ENCODE measurements around the gene TBCEL.
A peak's percentile ranks its signal among the peaks of the same experiment; 100 is the strongest.

TBCEL gene, protein sequence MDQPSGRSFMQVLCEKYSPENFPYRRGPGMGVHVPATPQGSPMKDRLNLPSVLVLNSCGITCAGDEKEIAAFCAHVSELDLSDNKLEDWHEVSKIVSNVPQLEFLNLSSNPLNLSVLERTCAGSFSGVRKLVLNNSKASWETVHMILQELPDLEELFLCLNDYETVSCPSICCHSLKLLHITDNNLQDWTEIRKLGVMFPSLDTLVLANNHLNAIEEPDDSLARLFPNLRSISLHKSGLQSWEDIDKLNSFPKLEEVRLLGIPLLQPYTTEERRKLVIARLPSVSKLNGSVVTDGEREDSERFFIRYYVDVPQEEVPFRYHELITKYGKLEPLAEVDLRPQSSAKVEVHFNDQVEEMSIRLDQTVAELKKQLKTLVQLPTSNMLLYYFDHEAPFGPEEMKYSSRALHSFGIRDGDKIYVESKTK

DNA sequence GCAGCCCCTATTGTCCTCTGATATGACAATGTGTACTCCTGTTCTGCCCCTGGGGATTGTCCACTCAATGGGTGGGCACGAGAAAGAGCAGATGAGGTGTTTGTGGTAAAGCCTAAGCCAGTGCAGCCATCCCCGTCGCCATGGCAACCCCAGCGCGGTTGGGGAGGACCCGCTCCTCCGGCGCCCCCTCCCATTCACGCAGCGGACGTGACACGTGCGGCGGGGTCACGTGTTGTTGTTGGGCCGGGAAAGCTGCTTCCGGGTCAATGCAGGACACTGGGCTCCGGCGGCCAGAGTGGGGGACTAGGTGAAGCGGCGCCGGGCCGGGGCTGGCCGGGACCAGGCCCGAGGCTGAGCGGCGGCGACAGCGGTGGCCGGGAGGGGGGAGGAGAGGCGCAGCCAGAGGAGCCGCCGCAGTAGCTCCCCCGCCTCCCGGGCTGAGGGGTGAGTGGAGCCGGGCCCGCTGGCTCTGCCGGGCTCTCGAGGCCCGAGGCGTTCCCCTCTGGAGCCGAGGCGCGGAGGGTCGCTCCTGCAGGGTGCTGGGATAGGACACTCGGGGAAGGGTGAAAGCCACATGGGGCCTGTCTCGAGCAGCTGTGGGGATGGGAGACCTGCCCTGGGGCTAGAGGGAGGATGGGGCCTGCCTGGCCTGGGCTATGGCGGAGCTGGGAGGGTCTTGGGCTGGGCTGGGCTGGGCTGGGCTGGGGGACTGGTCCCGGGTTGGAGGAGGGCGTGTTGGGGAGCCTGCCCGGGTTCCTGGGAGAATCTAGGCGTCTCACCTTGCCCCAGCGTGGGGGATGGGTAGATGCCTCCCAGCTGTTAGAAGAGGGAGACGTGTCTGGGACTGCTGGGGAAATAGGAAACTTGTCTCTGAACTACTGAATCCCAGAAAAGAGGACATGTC, at the start of gene TBCEL:
TBCEL (plus strand) TSS at position 255 of the 904 bp plus-strand sequence. CDS start 21,589 bp downstream, outside the sequence.
- peak within 1 kb of the TSS; percentile 11 for H3K27ac ChIP-seq
- no peak for DNase-seq (ENCODE audit: low read depth, low spot score)

DNA sequence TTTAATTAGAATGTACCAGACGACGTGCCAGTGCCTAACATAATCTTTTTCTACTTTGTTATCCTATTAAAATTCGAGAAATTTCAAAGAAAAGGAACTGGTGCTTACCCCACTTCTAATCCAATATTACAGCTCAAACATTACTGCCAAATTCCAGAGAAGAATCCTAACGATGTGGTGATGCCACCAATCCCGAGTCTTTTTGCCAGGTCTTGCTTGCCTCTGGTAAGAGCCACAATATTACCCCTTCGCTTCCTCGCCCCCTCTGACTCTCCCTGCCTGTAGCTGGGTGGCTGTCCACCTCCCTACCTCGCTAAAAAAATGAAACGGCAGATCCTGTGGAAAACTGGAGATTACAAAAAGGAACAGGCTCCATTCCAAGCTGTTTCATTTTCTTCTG, 49.4 kb upstream of the TBCEL start:
- no peak overlapping the region for H3K27ac ChIP-seq
- DNase-seq (ENCODE audit: low read depth, low spot score): no peak

DNA sequence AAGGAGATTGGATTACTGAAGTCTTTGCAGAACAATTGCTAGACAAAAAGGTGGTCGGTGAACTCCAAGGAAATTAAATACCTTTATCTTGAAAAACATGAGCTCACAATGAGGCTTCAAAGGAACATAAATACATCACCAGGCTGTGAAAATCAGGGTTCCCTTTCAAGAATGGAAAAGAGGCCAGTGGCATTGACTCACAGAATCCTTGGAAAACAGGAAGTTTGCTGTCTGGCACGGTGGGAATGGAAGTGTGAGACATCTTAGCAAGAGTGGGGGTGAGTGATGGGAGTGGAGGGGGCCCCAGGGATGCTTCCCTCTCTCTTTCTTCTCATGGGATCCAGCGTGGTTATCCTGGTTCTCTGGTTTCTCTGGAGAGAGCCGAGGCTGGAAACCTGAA, 48.9 kb upstream of the TBCEL start:
- no peak overlapping the region for H3K27ac ChIP-seq
- no peak for DNase-seq (ENCODE audit: low read depth, low spot score)

DNA sequence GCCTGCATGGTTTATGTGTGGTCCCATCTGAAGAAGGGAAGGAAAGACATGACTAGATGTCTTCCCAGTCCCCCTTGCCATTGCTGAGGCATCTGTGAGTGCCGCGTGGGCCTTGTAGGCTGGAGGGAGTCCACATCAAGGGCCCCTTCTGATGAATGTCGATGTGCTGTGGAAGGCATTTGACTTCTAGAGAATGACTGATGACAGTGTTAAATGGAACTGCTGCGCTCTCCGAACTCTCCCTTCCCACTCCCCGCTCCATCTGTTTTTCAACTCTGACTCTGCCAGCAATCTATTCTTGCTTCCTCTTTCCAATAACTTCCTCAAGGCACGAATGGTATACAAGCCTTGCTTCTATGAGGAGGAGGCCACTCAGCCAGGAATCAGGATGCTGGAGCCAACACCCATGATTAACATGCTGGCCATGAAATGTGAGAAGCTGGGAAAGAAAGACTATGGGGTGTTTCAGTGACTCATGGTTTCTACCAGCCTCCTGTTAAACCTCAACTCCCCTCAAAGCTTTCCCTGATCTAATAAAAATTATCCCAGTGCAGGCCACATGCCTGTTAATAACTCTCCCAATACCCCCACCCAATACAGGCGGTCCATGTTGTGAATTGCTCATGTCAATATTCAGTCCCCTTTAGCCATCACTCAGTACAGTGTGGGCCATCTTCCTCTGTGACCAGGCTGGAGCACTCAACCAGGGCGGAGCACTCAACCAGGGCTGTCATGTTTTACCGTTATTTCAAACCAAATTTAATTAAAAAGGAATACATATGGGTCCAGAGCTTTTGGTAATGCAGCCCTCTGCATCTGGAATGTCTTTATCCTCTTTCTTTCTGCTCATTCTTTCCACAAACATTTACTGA, 46.4 kb upstream of the TBCEL start:
- no peak overlapping the region for H3K27ac ChIP-seq
- peak; percentile 26 for DNase-seq (ENCODE audit: low read depth, low spot score)

DNA sequence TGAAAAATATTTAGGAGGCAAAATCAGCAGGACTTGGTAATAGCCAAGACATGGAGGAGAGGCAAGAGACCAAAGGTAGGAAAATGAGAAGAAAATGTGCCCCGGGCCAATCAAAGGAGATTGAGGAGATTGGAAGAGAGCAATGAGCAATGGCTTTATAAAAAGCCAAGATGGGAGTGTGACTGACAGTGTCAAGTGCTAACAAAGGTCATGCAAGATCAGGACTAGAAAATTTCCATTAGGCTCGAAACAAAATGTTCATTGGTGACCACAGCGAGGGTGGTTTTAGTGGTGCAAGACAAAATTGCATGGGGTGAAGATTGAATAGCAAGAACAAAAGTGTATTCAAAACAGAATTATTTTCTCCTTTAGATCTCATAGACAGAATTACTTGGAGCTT, 45.2 kb upstream of the TBCEL start:
- no peak overlapping the region for H3K27ac ChIP-seq
- no peak for DNase-seq (ENCODE audit: low read depth, low spot score)

DNA sequence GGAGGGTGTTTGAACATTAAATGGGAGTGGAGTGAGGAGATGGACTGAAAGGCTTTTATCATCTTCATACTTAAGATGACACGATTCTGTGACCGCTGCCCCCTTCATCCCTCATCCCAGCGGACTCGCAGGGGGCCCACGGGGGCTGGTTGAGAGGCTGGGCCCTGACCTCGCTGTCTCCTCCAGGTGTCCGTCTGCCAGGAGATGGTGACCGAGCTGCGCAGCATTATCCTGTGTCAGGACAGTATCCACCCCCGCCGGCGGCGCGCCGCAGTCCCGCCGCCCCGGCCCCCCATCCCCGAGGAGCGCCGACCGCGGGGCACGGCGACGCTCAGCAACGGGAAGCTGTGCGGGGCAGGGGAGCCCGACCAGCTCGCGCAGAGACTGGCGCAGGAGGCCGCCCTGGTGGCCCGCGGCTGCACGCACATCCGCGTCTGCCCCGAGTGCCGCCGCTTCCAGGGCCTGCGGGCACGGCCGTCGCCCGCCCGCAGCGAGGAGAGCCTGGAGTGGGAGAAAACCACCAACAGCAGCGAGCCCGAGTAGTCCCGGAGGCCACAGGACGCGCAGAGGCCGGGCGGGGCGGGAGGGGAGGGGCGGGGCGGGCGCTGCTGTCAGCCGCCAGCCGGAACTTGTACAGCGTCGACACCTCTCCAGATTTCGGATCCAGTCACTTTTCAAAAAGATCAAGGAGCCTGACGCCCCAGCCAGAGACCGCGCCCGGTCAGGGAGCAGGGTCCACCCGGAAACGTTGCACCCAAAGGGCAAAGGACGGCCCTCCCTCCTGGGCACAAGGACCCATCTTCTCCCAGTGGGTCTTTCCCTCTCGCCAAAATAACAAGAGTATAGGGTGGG, 38.0 kb upstream of the TBCEL start:
- no peak for DNase-seq (ENCODE audit: low read depth, low spot score)
- no peak overlapping the region for H3K27ac ChIP-seq

DNA sequence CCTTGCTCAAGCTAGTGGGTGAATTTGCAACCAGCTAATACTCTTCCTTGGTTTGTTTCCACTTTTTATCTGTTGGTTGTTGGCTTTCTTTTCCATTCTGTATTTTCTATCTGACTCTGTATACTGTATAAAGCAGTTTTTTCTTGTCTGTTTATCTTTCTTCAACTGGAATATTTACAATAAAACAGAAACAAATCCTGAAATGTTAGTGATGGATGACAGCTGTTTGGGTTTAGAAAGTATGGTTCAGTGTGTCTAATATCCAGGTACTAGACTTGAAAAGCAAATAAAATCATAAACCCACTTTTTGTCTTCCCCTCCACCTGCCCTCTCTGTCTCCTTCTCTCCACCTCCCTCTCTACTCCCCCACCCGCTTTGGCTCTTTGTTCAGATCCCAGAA, 35.3 kb upstream of the TBCEL start:
- DNase-seq (ENCODE audit: low read depth, low spot score): no peak
- no peak overlapping the region for H3K27ac ChIP-seq

DNA sequence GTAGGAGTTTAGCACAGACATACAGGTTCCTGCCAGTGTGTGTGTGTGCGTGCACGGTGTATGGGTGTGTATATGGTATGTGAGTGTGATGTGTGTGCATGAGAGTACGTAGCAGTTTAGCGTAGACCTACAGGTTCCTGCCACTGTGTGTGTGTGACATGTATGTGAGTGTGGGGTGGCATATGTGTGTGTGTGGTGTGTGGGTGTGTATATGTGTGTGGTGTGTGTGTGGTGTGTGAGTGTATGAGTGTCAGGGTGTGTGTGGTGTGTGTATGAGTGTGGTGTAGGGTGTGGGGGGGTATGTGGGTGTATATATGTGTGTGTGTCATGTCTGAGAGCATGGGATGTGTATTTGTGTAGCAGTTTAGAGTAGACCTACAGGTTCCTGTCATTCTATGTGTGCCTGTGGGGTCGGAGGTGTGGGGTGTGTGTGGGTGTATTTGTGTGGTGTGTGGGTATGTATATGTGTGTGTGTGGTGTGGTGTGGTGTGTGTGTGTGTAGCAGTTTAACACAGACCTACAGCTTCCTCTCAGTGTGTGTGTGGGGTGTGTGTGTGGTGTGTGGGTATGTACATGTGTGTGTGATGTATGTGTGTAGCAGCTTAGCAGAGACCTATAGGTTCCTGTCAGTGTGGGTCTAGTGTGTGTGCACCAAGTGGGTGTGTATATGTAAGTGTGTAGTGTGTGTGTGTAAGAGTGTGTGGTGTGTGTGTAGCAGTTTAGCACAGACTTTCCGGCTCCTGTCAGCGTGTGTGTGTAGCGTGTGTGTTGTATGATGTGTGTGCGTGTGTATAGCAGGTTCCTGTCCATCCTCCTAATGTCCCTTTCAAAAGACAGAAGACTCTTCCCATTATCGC, 31.8 kb upstream of the TBCEL start:
- DNase-seq (ENCODE audit: low read depth, low spot score): no peak
- no peak overlapping the region for H3K27ac ChIP-seq

DNA sequence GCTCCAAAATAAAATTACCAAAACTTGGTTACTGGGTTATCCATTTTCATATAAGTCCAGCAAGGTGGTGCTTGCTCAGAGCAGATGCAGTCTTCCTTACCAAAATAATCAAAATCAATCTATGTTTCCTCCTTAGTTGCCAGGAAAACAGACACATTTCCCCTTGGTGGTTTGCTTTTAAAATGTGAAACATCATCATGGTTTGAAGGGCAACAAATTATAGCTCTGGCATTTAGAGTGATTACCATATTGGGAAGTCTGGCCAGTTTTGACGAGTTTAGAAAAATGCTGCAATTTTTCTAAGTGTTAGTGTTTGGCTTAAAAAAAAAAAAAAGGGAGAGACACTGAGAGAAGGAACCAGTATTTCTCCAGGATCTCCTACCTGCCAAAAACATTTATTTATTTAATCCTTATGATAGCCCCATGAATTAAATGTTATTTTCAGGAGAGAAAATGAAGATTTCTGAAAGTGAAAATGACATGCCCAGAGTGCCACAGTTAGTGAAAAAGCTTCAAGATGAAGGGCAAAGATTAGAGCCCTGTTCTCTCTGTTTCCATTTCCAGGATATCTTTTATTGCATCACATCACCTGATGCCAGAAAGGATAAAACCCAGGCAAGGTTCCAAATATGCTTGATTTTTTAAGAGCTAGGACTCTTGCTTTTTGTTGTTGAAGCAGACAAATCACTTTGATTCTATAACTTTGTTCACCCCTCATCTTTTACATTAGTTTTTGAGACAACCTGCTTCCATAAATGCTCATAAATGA, 29.6 kb upstream of the TBCEL start:
- DNase-seq (ENCODE audit: low read depth, low spot score): no peak
- no peak overlapping the region for H3K27ac ChIP-seq

DNA sequence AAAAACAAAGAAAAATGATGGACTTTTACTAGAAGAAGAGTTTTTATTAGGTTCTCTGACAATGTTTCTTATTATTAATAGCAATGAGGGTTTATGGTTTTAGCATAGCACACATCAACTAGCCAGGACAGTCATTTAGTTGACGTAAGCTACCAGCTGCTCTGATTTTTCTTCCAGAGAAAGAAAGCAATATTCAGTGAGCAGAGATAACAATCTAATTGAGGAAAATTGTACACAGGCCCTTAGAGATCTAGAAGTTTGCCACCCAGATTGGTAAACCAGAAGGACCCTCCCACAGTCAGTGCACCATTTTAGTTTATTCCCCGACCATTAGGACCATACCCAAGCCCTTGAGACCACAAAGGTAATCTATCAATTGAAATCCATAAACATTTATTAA, 28.7 kb upstream of the TBCEL start:
- DNase-seq (ENCODE audit: low read depth, low spot score): no peak

DNA sequence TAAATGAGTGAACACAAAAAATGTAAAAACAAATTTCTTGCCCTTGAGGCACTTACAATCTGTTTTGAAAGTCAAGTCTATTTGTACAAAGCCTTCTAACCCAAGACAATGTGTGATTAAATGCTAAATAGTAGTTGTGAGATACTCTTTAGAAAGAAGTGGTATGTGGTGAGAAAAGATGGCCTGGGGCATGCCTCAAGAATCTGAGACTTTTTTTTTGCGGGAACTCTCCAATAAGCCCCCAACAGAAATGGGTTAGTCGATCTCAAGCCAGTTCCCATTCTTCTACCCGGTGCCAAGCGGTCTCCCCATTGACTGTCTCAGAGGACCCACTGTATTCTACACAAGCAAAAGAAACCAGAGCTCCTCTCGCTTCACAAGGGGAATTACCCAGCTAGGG, 26.9 kb upstream of the TBCEL start:
- no peak for DNase-seq (ENCODE audit: low read depth, low spot score)
- no peak overlapping the region for H3K27ac ChIP-seq

More for the DNA sequence above, 28.7 kb upstream of the TBCEL start:
- no peak overlapping the region for H3K27ac ChIP-seq

DNA sequence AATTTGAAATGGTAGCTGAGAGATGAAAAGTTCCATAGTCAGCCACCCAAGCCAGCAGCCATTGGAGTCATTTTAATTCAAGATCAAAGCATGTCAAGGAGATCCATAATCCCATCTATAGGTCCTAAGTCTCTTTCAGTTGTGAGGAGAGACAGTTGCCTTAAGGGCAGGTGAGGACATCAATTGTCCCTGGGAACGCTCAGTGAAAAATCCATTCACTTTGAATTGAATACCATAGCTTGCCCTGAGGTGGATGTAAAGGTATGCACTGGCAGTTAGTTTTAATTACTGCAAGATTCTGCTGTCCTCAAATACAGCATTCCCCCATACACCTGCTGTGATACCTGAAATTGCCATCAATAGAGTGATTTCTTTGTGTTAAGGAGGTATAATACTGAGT, 25.3 kb upstream of the TBCEL start:
- H3K27ac ChIP-seq: no peak overlapping the region
- no peak for DNase-seq (ENCODE audit: low read depth, low spot score)

DNA sequence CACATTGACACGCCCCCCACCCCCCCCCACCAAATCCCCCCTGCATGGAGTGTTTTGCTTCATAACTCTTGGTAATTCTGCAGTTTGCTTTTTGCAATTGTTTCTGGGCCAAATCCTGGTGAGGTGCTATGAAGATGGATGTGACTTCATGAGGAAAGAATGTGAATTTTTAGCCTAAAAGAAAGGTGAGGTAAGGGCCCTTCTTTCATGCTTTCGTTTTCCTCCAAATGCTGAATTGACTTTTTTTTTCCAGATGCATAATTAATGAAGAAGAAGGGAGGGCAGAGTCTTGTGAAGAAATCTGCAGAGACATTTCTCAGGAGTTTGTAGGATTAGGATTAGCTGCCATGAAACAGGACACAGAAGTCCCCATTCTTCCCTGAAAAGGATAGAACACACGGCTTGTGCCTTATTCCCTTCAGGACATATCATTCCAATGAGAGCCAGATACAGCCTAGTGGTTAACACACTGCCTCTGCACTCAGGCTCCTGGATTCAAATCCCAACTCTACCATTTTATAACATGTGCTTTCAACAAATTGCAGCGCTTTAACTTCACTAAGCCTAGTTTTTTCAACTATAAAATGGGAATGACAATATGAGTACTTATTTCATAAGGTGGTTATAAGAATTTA, 19.6 kb upstream of the TBCEL start:
- no peak overlapping the region for H3K27ac ChIP-seq
- DNase-seq (ENCODE audit: low read depth, low spot score): no peak

DNA sequence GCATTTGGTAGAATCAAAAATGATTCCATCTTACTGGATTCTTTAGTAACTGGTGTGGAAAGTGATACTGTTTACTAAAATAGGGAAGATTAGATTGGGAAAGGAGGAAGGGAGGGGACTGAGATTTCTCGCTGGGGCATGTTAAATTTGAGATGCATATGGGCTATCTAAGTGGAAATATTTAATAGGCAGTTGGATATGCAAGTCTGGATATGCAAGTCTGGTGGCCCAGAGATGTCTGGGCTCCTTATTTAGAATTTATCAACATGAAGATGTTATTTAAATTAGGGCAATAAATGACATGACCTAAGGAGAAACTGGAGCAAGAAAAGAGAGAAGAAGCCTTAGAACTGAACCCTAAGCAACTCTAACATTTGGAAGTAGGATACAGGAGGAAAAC, 17.0 kb upstream of the TBCEL start:
- no peak for DNase-seq (ENCODE audit: low read depth, low spot score)
- H3K27ac ChIP-seq: no peak overlapping the region

DNA sequence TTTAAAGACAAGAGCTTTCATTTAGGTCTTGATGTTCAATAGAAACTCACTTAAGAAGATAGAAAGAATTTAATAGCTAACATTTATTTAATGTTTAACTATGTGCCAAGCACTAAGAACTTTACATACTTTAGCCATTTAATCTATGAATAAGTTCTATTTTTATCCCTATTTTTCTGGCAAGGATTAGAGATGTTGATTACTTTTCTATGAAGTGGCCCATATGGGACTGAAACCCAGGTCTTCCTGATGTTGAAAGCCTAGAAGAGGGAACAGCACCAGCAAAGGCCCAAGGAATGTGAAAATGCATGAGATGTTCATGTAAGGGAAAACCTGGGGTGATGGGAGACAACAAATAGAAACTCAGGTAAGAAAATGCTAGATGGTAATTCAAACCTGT, 15.4 kb upstream of the TBCEL start:
- H3K27ac ChIP-seq: no peak overlapping the region
- DNase-seq (ENCODE audit: low read depth, low spot score): no peak

DNA sequence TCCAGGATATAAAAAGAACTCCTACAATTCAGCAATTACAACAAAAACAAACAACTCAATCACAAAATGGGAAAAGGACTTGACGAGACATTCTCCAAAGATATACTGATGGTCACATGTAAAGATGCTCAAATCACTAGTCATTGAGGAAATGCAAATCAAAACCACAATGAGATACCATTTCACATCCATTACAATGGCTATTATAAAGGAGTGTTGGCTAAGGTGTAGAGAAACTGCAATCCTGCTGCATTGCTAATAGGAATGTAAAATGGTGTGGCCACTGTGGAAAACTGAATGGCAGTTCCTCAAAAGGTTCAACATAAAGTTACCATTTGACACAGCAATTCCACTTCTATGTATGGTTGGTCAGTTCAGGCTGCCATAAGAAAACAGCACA, 11.8 kb upstream of the TBCEL start:
- peak overlapping the region; percentile 70 for H3K27ac ChIP-seq
- no peak for DNase-seq (ENCODE audit: low read depth, low spot score)

DNA sequence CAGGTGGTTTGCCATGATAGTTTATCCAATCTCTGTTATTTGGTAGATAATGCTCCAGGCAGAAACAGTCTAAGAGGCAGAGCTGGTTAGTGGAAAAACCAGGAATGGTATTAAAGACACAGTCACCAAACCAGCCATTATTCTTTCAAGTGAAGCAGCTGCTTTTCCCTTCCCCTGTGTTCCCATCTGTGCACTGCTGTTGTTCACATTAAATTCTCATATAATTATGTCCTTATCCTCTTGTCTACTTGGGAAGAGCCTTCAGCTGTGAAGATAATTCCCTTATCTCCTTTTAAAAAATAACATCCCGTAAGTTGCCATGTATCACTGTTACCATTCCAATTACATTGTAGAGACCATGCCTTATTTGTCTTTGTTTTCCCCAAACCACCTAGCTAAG, 5.2 kb upstream of the TBCEL start:
- H3K27ac ChIP-seq: no peak overlapping the region
- DNase-seq (ENCODE audit: low read depth, low spot score): no peak

All from epithelial cell of prostate (primary cell).